ENCODE results near the gene SCLT1.

GRCh38 chr4:129037093-129037492 lies 56.2 kb downstream of the SCLT1 start:
- no peak for TF ChIP-seq GATA3 (IDR thresholded peaks at IDR 0.05; ENCODE audit: low read depth, low read length)
- TF ChIP-seq GATA2 (IDR thresholded peaks at IDR 0.05; ENCODE audit: low read depth, low read length) = no peak

Data from SH-SY5Y (cell line).